Dermis blood vessel endothelial cell (primary cell): ENCODE measurements around the gene UNC13B. TPM values are rescaled to one million over a fixed set of nuclear protein-coding genes. Genes with fewer than 3 reads are reported as not detected.
A peak's percentile ranks its signal among the peaks of the same experiment; 100 is the strongest.
"Not testable (repeated sequence)": the region's sequence is repeated elsewhere in the genome, so short reads cannot be mapped to it uniquely, and the experiment has no call there.

ENCODE experiments used
- DNase-seq: peaks from one replicate; pipeline ENCODE4 v3.0.0; 2010
- total RNA-seq: library from RNA; depleted of rRNA; stranded (reverse); fragments of >200 nt; gene quantifications from 2 replicates; pipeline ENCODE4 v1.2.3, GENCODE V29; 2014

Gene UNC13B
- total RNA-seq, 1 donor from 2014 or later: 39.7 TPM

DNA sequence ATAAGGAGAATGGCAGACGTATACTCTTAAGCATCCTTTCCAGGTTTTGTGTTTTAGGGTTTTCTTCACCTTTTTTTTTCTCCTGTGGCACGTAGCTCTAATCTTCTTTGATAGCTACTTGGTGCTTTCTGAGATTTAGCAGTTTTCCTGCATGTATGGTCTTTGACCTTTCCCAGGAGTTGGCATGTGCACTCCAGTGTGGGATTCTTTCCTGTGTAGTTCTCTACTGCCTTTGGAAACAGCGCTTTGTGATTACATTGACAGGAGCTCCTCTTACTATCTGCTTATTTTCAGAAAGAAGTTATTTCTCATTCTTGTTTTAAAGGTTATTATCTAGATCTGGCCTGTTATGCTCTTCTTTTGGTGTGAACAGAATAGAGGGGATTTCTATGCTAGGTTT, 65.5 kb downstream of the UNC13B start:
- peak; percentile 5 for DNase-seq

DNA sequence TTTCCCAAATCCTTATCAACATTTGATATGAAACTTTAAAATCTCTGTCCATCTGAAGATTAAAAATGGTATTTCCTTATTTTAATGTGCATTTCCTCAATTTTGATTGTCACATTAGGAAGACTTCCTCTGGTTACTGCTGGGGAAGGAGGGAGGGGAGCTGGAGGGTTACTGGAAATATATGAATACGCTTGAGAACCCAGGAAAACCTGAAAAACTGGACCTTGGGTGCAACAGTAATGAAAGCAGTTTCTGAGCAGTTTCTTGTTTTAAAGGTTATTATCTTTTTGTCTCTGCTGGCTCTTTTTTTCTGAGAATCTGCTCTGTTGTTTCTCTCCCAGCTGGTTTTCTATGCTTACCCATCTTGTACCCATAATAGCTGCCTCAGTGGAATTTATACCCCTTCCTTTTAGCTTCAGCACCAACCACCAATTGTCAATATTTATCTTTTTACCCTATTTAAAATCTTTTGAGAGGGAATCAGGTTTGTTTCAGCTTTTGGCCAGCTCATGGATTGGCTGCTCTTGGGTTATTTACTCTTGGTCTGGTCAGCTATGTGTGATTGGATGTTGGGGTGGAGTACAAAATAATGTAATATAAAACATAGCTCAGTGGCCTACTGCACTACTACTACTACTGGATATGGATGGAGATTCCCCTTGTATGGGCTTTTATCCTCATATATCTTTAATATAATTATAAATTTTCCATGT, 67.4 kb downstream of the UNC13B start:
- DNase-seq: no peak

DNA sequence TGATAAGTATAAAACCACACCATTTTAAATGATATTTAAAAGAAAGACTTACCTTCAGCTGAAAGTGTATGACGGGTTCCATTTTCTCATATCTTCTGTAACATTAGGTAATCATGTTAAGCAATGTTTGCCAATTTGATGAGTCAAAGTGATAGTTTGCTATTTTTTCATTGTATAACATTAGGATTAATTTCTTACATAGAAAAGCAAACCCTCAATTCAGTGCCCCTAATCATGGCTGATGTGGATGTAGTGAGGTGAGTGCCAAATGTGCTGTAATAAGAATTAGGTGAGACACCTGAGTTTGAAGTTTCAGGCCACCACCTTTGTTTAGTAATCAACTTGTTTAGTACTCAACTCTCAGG, 68.0 kb downstream of the UNC13B start:
- no peak for DNase-seq

DNA sequence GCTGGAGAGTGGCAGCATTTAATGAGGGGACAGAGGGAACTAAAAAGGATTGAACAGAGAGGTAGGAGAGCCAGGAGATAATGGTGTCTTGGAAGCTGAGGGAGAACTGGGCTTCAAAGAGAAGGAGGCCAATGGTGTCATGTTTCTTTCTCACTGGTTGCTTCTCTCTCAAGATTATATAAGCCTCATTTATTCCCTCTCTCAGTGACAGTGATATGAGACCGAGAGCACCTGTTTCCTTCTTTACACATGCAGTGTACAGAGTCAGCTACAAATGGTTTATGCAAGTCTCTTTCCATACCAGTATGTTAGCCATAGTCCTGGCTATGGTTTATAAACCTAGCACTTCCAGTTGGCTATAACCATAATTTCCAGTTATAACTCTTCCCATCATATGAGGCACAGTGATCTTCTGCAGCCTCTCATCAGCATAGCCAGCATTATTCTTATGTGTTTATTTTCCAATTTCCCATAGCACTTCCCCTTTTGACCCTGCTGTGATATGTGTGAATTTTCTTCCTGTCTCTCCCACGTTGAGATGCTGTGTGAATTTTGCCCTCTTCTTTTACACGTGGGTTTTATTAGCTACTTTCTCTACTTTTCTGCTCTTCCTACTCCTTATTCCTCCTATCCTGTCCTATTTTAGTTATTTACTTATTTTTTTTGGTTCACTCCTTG, 71.2 kb downstream of the UNC13B start:
- DNase-seq: no peak

DNA sequence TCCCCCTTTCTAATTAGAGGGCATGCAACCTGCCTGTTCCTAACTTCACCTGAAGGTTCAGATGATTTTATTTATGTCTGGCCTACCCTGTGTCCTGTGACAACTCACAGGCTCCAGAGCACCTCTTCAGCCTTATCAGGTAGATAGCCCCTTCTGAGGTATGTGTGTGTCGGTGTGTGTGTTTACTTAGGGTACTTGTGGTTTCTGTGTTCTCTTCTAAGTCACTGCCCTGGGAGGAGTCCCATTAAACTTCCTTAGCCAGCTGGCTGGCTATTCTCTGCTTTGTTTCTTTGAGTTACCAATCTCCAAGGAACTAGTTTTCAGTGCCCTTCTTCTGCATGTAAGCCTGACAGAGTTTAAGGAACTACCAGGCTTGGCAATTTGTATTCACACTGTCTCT, 74.9 kb downstream of the UNC13B start:
- DNase-seq: no peak

DNA sequence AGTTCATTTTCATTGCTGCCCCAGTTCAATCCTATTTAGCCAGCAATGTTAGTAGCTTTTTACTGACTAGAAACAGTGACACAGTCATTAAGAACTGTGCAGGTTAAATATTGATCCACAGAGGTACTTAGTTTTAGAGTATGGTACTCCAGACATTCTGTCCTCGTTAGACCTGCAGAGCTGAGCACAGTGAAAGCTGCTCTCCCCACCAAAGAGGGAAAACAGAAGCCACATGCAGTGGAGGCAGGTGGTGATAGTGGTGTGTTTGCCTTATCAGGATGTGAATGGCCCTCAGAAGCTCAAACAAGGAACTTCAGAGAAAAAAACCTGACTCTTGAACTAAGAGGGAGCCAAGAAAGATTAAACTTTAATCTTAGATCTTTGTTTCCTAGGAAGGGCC, 75.5 kb downstream of the UNC13B start:
- DNase-seq: no peak

DNA sequence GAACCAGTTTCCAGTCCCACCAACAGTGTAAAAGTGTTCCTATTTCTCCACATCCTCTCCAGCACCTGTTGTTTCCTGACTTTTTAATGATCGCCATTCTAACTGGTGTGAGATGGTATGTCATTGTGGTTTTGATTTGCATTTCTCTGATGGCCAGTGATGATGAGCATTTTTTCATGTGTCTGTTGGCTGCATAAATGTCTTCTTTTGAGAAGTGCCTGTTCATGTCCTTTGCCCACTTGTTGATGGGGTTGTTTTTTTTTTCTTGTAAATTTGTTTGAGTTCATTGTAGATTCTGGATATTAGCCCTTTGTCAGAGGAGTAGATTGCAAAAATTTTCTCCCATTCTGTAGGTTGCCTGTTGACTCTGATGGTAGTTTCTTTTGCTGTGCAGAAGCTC, 84.1 kb downstream of the UNC13B start:
- DNase-seq: not testable (repeated sequence)

DNA sequence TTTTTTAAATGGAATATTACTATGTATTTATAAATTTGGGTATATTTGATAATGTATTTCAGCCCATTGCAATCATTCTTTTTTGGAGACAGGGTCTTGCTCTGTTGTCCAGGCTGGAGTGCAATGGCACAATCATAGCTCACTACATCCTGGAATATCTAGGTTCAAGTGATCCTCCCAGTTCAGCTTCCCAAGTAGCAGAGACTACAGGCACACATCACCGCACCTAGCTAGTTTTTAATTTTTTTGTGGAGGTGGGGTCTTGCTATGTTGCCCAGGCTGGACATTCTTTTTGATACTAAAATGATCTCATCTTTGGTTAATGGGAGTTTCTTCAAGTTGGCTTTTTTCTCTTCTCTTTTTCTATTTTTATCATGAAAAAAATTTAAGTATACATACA, 91.3 kb downstream of the UNC13B start:
- DNase-seq: no peak

DNA sequence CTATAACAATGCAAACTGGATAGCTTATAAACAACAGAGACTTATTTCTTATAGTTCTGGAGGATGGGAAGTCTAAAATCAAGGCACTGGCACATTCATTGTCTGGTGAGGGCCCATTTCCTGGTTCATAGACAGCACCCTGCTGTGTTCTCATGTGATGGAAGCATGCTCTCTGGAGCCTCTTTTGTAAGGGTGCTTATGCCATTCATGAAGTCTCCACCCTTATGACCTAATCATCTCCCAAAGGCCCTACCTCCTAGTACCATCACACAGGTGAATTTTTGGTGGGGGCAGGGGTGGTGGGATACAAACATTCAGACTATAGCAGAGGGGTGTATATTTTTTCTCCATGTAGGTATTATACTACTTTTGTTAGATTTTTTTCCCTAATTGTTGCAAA, 92.4 kb downstream of the UNC13B start:
- no peak for DNase-seq

DNA sequence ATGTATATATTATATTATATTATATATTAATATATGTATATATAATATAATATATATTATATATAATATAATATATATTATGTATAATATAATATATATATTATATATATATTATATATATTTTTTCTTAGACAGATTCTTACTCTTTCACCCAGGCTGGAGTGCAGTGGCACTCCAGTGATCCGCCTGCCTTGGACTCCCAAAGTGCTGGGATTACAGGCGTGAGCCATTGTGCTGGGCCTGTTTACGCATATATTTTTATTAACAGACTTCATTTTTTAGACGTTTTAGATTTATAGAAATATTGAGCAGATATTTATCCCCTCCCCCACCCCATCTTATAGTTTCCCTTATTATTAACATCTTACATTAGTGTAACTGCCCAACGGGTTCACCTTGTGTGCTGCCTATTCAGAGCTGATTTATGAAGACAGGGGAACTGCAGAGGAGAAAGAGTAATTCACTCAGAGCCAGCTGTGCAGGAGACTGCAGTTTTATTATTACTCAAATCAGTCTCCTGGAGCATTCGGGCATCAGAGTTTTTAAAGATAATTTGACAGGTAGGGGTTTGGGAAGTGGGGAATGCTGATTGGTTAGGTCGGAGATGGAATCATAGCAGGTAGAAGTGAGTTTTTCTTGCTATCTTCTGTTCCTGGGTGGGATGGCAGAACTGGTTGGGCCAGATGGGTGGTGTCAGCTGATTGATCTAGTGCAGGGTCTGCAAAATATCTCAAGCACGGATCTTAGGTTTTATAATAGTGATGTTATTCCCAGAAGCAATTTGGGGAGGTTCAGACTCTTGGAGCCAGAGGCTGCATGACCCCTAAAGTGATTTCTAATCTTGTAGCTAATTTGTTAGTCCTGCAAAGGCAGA, 93.4 kb downstream of the UNC13B start:
- DNase-seq: no peak

DNA sequence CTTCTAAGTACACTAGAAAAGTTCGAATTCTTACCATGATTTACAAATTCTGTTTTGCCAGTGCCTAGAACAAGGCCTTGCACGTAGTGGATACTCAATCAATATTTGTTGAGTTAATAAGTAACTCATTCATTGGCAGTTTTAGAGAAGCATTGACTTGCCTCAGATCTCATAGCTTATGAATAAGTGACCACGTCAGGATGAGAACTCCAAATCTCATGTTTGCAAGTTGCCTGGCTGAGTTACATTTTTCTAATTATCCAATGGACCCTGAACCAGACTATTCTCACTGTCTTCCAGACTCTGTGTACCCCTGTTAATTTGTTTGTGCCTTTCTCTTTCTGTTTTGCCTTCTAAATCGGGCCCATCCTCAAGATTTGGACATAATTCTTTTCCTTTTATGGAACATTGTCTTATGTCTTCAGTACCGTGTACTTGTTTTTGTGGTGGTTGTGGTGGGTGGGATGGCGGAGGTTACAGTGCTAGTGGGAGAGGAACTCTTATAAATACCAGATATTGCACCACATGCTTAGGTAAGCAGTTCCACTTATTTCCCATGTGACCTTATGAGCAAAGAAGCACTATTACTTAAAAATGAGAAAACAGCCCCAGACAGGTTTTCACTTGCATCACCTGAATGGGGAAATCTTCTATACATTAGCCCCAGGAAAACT, 96.3 kb downstream of the UNC13B start:
- no peak for DNase-seq

DNA sequence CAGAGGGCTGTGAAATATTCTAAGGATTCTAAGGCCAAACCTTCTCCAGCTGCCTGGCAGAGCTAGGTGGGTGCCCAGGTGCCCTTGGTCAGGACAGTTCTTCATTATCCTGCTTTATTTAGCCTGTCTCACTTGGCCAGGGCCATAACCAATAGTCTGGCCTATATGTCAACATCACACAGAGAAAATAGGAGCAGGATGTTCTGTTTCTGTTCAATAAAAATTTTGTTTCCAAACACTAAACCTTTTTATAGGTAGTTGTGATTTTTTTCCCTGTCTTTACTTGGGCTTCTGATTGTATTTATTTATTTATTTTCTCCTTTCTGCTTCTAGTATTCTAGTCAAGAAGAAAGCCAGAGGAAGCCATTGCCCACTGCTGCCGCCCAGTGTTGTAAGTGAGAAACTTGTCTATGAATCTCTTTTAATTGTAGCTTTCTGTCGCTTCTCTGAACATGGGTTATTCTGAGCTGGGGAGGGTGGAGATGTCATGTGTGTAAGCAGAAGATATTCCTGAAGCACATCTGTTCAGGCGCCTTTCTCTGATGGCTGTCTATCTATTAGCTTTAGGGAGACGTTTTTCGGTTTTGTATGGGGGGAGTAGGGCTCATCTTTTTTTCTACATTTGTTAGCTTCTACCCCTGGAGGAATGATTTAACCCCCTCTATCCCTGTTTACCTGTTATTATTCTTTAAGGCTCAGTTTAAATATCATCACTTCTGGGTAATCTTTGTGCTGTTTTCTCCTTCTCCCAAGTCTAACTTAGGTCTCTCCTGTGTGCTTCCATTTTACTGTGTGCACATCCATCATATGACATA, 97.1 kb downstream of the UNC13B start:
- DNase-seq: peak; percentile 83

DNA sequence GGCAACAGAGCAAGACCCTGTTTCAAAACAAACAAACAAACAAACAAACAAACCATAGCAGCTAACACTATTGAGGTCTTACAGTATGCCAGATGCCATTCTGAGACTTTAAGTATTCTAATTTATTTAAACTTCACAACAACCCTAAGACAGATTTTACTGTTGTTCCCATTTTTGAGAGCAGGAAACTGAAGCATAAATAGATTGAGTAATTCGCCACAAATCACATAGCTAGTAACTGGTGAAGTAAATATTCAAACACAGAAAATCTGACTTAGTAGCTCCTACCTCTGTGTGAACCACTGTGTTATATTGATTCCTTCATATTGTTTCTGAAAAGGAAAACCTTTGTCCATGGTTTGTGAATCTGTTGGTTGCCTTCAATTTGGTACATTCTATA, 98.4 kb downstream of the UNC13B start:
- DNase-seq: no peak

DNA sequence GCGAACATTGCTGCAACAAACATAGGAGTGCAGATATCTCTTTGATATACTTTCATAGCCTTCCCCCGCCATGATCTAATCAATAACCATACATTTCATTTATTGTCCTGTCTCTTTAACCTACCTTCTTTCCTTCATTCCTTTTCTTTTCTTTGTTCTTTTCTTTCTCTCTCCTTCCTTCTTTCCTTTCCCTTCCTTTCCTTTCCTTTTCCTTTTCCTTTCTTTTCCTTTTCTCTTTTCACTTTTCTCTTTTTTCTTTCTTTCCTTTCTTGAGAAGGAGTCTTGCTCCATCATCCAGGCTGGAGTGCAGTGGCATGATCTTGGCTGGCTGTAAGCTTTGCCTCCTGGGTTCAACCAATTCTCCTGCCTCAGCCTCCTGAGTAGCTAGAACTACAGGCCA, 100.3 kb downstream of the UNC13B start:
- no peak for DNase-seq

DNA sequence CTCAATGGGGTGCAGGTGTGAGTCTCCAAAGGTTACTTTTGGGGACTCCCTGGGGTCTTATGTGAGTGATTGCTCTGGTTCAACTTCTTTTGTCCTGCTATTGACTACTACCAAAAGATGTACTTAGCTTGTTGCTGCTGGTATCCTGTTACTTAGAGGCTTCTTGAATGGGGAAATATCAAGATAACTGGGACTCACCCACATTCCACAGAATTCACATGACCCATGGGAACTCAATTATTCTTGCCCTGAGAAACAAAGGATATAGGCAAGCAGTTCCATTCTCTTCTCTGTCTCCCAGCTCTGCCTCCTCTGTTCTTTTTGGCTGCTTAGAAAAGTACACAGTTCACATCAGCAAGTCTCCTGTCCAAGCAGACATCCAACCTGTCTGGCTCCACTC, 105.9 kb downstream of the UNC13B start:
- DNase-seq: peak; percentile 10

DNA sequence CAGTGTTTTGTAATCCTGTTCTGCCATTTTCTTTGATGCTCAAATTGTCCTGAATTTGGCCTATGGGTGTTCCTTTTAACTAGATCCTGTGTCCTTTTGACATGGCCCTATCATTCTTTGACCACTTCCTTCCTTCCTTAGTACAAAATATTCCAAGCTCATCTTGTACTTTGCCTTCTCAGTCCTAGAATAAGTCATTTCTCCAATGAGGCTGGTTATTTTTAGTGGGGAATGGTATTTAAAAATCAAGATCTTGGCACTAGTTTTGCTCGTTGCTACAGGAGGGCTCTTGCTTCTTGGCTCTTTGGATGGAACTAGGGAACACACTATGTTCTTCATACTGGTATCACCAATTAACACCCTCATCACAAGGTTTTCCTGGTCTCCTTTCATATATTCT, 108.1 kb downstream of the UNC13B start:
- peak; percentile 19 for DNase-seq

DNA sequence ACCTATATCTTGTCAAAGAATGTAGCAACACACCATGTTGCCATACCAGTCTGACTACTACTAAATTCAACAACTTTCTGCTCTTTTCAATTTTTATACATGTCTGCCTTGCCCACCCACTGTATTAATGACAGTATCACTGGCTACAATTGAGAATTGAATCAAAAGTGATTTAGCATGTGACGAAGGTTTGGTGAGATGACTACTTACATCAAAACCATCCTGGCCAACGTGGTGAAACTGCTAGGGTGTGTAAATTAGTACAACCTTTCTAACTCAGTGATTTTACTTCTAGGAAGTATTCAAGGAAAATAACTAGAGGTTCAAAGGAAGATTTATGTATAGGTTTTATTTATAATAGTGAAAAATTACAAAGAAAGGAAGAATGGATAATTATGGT, 109.8 kb downstream of the UNC13B start:
- no peak for DNase-seq

DNA sequence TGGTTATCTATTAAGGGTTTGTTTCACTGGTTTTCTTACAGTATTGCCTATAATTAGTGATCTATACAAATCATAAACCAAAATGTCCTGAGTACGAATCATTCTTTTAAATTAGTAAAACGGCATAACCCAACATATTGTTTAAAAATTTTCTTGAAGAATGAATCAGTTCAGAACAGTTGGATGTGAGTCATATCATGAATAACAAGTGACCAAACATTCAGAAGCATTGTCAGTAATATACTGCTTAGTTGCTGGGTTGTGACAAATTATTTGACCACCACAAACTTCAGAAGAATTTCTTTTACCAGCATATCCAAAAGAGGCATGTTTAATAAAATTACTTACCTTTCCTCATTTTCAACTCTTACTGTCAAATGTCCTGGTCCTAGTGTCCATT, 111.2 kb downstream of the UNC13B start:
- DNase-seq: peak; percentile 72

DNA sequence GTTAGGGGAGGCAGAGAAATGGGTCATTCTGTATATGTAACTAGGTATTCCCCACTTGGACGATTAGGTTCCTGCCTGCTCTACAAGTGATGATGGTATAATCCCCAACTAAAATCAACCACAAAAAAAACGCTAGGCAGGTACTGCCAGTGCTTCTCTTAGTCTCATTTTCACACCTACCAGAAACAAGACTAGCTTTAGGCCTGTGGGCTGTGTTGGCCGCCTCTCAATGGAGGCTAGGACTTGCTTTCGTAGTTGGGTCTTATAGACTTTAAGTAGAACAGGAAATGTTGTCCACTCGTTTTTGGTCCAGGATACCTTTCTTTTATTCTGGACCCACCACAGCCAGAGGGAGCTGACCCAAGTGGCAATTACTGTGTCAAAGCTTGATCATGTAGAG, 111.8 kb downstream of the UNC13B start:
- no peak for DNase-seq

DNA sequence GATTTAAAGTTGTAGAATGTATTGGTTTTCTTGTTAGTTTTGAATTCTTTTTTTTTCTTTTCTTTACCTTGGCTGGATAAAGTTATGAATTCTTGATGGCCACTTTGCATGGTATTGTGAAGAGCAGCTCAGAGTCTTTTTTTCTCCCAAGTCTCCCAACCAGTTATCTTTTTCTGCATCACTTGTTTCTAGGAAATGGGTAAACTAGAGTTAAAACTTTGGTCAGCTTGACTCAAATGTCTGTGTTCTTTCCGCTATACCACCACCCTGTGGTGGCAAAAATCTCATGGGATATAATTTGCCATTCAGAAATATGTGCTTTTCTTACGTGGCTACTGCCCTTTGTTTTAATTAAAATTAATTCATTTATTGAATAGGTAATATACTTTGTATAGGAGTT, 113.2 kb downstream of the UNC13B start:
- peak; percentile 11 for DNase-seq

DNA sequence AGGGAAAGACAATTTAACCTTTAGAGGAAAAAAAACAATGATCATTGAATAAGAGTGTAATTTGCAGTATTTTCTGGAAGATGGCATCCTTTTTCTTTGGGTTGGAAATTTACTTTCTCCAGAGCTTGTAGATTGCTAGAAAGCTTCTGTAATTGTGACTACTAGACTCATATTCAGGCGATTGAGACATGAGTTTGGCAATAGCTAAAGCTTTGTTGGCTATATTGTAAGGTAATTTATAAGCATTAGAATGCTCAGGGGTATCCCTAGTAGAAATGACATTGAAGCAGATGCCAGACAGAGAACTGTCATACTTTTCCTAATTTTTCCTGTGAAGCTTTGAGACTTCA, 115.3 kb downstream of the UNC13B start:
- DNase-seq: no peak

DNA sequence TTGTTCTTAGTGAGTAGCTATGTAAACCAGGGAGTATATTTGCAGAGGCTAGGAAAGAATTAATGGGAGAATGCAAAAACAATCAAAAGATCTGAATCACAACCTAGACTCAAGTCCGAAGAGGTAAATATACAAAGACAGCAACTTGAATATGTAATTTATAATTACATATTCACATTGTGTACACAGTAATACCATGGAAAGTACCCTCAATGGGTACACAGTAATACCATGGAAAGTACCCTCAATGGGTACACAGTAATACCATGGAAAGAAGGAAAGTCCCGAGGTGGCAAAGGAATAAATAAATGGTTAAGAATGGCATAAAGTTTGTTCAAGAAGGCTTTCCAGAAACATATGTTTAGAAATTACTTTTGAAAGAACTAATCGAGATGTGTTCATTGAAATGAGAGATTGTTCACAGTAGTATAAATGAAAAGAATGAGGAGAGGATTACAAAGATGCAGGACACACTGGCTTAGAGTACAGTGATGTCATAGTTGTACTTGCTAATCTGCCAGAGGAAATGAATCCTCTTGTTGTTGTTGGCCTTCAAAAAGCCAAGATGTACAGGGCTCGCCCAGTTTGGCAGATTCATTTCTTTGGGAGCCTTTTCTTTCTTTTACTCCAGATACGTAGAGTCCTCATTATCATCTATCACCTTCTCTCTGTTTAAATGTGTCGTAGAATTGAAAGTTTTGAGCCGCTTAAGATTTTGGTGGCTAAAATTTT, 116.0 kb downstream of the UNC13B start:
- DNase-seq: peak; percentile 77
